Measurements from ENCODE around the gene EIF4A3.

The EIF4A3 gene

DNA sequence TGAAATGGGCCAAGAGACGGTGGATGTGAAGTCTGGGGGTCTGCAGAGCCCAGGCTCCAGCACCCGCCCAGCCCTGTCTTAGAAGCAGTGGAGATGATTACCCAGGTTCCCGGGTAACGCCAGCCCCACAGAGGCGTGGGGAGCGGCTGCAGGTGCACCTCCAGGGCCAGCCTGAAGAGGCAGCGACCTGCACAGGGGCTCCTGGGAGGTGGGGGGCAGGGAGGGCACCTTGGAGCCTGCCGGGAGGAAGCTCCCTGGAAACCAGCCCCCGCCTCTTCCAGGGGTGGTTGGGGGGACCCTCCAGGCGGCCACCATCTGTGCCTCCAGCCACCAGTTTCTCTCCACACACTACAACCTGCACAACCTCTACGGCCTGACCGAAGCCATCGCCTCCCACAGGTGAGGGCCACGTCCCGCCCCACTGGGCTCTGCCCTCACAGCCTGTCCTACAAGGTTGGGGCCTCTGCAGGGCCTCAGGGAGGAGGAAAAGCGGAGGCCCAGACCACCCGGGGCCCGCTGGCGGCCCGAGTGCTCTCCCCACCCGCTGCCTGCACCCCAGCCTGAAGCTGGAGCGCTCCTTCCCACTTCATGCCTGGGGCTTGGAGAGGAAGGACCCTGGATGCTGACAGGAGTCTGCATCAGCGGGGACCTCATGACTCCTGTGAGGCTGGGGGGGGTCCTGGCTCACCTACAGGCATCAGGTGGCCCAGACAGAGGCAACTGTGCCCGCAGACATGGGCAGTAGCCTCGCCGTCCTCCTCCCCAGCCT lies 35.0 kb downstream of the EIF4A3 start:
- no peak for DNase-seq (ENCODE audit: low read depth)

DNA sequence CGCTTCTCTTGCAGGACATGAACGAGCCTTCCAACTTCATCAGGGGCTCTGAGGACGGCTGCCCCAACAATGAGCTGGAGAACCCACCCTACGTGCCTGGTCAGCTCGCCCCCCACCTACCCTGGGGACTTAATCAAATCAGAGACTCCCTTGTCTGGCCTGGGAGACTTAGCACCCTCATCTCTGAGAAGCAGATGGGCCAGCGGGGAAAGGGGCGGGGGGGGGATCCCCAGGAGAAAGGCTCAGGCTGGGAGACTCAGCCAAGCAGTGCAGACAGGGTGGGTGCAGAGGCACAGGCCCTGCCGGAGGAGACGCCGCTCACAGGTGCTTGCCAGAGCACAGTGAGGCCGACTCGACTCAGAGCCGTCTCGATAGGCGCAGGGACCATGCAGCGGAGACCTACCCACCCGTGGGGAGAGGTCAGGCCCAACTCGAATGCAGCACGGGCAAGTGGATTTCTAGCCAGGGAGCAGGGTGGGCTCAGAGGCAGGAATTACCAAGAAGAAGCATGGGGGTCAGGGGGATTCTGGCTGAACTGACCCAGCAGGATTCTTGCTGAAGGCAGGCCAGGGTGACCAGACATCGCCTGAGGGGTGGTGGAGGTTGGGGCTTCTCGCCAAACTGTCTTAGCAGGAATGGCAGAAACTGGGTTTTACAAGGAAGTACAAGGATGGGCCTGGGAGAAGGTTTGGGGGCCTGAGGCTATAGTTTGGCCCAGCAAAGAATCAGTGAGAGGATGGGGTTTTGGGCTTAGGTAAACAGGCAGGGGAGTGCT lies 35.8 kb downstream of the EIF4A3 start:
- DNase-seq (ENCODE audit: low read depth), result no peak

DNA sequence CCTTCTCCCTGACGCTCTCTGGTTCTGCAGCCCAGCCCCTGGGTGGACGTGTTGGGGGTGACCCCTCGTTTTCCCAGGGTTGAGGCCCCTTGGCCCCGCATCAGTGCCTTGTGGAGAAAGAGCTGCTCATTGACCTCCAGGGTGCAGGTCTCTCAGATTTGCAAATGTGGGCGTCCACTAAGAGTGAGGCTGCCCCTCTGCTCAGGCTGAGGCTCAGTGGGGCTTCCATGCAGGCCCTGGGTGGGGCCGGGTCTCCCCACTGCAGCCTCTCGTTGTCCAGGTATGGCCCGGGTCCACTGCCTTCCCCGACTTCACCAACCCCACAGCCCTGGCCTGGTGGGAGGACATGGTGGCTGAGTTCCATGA lies 36.5 kb downstream of the EIF4A3 start:
- no peak for DNase-seq (ENCODE audit: low read depth)

DNA sequence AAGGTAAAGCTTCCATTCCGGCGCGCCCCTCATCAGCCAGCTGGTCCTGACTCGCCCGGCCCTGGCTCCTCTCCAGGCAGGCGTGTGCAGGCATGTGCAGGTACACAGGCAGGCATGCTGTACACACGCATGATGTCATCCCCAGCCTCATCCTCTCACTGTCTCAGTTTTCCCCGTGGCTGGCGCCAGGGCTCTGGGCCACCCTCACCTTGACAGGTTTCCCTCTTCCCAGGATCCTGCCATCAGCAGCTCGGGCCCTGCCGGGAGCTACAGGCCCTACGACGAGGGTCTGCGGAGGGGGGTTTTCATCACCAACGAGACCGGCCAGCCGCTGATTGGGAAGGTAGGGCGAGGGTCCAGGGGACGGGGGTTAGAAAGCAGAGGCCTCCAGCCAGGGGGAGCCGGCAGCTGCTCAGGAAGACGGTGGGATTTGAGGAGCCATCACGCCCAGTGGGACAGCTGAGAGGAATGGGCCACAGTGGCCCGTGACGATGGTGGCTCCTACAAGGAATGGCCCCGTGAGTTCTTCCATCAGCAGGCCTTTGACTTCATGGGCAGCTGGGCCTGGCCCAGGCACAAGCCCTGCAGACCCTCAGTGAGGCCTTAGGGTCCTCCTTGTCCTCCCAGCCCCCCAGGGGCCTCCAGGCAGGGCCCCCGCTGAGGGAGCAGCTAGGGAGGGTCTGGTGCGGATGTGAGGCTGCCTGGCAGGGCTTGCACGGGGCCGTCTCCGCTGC lies 37.0 kb downstream of the EIF4A3 start:
- no peak for DNase-seq (ENCODE audit: low read depth)

DNA sequence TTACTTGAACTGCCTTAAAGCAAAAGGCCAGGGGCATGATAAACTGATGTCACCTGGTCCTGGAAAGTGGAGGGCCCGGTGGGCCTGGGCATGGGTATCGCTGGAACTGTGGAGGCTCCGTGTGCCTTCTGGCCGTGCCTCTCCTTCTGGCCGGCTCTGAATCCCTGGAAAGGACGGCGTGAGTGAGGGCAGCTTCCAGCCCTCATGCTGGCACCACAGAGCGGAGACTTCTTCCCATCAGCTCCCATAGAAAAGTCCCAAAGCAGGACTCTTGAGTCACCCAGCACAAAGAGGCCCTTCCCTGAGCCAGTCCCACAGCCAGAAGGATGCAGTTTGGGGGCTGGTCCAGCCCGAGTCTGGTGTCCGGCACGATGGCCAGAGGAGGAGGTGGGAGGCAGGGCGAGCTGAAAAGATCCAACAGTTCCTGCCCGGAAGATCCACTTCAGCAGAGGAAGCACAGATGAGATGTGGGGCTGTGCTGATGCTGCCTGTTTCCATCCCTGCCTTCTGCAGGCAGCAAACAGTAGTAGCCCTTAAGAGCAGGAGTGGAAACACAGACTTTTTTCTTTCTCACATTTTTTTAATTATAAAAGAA lies 37.8 kb downstream of the EIF4A3 start:
- DNase-seq (ENCODE audit: low read depth), result no peak

DNA sequence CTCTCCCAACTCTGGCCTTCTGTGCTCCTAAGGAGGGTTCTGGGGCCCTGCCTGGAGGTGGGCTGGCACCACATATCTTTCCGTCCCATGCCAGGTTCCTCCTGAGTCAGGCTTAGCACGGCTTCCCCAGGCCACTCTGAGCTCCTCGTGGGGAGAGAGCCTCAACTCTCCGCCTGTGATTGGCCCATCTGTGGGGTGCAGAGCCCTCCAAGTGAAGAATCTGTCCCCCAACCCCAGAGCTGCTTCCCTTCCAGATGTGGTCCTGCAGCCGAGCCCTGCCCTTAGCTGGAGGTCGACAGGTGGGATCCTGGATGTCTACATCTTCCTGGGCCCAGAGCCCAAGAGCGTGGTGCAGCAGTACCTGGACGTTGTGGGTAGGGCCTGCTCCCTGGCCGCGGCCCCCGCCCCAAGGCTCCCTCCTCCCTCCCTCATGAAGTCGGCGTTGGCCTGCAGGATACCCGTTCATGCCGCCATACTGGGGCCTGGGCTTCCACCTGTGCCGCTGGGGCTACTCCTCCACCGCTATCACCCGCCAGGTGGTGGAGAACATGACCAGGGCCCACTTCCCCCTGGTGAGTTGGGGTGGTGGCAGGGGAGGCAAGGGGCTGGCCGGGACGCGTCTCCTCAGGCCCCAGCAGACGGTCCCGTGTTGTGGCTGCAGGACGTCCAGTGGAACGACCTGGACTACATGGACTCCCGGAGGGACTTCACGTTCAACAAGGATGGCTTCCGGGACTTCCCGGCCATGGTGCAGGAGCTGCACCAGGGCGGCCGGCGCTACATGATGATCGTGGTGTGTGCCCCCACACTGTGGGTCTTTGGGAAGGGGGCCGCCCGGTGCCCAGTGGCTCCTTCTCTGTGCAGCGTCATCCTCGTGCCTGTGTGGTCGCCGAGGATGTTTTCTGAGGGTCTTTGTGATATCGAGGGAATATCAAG lies 38.6 kb downstream of the EIF4A3 start:
- DNase-seq (ENCODE audit: low read depth), result no peak

DNA sequence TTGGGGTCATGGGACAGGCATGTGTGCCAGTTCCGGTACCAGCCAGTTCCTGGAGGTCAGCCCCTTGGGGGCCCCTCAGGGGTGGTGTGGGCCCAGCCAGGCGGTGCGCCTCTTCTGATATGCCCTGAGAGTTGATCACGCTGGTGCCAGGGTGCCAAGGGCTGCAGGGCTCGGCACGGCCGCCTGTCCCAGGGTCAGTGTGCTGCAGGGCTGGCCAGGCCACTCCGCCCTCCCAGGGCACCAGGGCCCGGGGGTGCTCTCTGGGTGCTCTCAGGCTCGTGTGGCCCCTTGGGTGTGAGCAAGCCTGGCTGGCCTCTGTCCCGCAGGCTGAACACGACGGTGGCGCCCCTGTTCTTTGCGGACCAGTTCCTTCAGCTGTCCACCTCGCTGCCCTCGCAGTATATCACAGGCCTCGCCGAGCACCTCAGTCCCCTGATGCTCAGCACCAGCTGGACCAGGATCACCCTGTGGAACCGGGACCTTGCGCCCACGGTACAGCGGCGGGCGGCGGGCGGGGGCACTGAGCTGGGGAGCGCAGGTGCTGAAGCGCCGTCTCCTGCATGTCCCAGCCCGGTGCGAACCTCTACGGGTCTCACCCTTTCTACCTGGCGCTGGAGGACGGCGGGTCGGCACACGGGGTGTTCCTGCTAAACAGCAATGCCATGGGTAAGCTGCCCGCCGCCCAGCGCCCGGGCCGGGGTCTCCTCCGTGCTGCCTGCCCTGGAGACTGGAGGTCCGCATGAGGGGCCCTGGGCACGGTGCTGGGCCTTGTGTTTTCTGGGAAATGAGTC lies 39.5 kb downstream of the EIF4A3 start:
- DNase-seq (ENCODE audit: low read depth), result no peak

DNA sequence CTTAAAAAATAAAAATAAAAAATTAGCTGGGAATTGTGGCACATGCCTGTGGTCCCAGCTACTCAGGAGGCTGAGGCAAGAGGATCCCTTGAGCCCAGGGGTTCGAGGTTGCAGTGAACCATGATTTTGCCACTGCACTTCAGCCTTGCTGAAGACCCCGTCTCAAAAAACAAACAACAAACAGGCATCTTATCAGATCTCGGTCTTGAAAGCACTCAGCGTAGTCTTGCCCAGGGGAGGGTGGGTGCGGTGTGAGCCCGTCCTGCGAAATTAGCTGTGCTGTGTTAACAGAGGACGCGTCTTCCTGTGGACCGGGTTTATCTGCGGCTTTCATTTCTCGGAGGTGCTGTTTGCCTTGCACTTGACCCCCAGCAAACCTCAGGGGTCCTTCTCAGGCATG lies 40.2 kb downstream of the EIF4A3 start:
- DNase-seq (ENCODE audit: low read depth), result no peak

- DNase-seq (ENCODE audit: low read depth), result no peak
Measured at GRCh38 chr17:80106176-80106575, 40.8 kb downstream of the EIF4A3 start.

DNA sequence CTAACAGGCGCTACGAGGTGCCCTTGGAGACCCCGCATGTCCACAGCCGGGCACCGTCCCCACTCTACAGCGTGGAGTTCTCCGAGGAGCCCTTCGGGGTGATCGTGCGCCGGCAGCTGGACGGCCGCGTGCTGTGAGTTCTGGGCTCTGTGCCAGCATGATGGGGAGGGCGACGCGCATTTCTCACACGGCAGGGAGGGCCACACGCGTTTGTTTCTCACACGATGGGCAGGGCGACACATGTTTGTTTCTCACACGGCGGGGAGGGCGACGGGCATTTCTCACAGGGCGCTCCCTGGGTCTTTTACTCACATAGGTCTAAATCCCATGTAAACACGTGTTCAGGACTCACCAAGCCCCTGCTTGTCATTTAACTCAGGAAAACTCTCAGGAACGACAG lies 41.2 kb downstream of the EIF4A3 start:
- DNase-seq (ENCODE audit: low read depth), result no peak

DNA sequence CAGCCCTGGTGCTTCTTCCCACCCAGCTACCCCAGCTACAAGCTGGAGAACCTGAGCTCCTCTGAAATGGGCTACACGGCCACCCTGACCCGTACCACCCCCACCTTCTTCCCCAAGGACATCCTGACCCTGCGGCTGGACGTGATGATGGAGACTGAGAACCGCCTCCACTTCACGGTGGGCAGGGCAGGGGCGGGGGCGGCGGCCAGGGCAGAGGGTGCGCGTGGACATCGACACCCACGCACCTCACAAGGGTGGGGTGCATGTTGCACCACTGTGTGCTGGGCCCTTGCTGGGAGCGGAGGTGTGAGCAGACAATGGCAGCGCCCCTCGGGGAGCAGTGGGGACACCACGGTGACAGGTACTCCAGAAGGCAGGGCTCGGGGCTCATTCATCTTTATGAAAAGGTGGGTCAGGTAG lies 42.0 kb downstream of the EIF4A3 start:
- DNase-seq (ENCODE audit: low read depth), result no peak

- DNase-seq (ENCODE audit: low read depth), result no peak
Measured at GRCh38 chr17:80104321-80104955, 42.5 kb downstream of the EIF4A3 start.

DNA sequence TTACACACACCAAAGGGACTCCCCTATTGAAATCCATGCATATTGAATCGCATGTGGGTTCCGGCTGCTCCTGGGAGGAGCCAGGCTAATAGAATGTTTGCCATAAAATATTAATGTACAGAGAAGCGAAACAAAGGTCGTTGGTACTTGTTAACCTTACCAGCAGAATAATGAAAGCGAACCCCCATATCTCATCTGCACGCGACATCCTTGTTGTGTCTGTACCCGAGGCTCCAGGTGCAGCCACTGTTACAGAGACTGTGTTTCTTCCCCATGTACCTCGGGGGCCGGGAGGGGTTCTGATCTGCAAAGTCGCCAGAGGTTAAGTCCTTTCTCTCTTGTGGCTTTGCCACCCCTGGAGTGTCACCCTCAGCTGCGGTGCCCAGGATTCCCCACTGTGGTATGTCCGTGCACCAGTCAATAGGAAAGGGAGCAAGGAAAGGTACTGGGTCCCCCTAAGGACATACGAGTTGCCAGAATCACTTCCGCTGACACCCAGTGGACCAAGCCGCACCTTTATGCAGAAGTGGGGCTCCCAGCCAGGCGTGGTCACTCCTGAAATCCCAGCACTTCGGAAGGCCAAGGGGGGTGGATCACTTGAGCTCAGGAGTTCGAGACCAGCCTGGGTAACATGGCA lies 43.4 kb downstream of the EIF4A3 start:
- no peak for DNase-seq (ENCODE audit: low read depth)

- DNase-seq (ENCODE audit: low read depth), result no peak
Measured at GRCh38 chr17:80102664-80103448, 44.1 kb downstream of the EIF4A3 start.

DNA sequence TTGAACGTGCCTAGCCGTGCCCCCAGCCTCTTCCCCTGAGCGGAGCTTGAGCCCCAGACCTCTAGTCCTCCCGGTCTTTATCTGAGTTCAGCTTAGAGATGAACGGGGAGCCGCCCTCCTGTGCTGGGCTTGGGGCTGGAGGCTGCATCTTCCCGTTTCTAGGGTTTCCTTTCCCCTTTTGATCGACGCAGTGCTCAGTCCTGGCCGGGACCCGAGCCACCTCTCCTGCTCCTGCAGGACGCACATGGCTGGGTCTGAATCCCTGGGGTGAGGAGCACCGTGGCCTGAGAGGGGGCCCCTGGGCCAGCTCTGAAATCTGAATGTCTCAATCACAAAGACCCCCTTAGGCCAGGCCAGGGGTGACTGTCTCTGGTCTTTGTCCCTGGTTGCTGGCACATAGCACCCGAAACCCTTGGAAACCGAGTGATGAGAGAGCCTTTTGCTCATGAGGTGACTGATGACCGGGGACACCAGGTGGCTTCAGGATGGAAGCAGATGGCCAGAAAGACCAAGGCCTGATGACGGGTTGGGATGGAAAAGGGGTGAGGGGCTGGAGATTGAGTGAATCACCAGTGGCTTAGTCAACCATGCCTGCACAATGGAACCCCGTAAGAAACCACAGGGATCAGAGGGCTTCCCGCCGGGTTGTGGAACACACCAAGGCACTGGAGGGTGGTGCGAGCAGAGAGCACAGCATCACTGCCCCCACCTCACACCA lies 44.8 kb downstream of the EIF4A3 start:
- DNase-seq (ENCODE audit: low read depth), result no peak

GRCh38 chr17:80101011-80101945 lies 45.6 kb downstream of the EIF4A3 start, which contains the start of gene GAA:
Gene GAA, plus strand, starts transcription at chr17:80101581. Its CDS starts 3,006 bp downstream, at chr17:80104587.
- DNase-seq (ENCODE audit: low read depth), result peak; percentile 64

- DNase-seq (ENCODE audit: low read depth), result no peak
Measured at GRCh38 chr17:80100035-80100323, 46.9 kb downstream of the EIF4A3 start.
